ENCODE results near the gene DNMT3A.

DNMT3A gene

GRCh38 chr2:25304826-25305596 is 36.7 kb downstream of the DNMT3A start:
- no peak for DNase-seq (ENCODE audit: low spot score)

DNA sequence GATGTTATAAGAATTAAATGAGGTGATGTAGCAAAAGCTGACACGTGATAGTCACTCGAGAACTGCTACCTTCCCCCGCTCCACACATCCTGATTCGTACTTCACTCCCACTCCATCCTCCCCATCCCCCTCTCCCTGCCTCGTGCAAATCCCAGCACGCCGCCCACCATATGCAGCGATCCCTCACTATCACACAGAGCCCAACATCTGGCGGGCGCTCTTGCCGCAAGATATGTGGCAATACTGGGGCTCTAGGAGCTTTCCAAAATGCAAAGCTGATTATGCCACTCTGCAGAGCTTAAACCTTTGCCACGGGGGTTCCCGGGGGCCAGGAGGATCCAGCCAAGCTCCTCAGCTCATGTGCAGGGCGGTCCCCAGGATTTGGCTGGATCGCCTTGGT is 37.4 kb downstream of the DNMT3A start:
- no peak for DNase-seq (ENCODE audit: low spot score)

DNA sequence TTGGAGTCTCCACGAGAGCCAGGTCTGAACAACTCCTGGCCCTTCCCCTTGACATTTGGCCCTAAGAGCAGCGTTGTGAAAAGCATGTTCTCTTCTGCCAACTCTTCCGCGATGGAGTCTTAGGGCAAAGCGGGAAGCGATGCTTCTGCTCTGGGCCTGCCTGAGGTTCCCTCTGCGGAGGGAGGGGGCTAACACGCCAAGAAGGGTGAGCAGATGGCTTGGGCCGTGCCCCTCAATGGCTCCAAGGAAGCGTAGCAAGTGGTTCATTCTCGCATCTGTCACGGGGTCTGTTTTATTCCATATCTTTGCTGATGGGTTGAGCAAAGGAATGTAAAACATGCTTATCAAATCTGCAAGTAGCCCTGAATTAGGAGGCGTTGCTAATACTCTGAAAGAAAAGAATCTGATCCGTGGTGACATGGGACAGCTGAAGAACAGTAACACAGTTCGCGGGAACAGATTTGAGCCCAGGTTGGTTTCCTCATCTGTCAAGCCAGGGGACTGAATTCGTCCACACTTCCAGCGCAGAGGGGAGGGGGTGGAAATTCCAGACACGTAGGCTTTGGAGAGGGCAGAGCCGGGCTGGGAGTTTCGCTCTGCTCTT is 38.0 kb downstream of the DNMT3A start:
- DNase-seq (ENCODE audit: low spot score), result no peak

DNA sequence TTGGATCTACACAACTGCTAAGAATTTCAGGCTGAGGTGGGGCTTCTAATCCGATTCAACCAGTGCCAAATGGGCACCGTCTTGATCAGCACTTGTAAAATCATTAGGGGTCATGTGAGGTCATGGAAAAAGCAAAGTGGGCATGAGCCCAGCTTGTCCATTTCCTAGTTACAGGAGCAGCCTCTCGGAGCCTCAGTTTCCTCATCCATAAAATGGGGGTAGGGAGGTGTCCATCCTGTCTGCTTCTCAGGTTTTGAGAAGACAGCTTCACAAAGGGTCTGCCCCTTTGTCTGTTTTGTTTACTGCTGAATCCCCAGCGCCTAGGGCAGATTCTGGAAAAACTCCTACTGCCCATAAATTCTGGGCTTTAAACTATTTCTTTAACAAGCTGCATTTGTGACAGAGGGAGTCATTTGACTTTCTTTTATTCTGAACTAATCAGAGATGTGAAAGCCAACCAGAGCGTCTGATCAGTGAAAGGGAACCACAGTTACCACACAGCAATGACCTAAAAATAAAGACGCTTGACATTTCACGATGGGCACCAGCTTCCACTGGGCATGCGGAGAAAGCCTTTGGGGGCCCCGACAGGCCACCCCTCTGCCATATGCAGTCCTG is 38.9 kb downstream of the DNMT3A start:
- no peak for DNase-seq (ENCODE audit: low spot score)

DNA sequence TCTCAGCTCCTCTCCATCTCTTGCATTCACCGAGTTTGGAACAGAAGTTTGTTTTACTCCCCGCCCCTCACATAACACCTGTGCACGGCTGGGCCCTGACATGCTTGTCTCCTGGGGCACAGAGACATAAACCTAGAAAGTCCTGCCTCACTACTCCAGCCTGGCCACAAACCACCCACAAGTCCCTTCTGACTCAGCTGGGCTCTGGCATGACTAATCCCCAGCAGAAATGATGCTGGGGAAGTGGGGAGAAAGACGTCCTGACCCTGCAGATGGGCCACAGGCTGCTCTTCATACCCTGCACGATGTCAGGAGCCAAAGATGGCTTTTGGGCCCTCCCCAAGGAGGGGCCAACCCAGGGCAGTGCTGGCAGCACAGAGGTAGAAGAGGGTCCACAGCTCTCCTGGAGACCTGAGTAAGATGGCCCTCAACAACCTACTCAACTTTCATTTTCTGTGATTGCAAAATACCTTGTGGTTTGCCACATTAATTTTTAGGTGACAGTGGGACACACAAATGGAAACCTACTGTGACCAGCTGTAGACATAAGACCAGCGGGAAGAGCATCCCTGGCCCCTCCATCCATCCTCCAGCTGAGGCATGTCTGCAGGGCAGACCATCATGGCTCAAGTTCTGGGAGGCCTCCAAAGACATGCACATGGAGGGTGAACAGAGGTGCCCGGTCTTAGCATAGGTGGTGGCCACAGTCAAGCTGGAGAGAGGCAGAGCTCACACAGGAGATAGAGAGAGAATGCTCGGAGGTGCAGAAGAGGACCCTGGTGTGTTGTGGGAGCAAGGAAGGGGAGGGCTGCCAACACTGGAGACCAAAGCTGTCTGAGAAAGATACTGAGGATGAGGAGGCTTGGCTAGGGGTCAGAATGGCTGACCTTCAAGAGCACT is 40.0 kb downstream of the DNMT3A start:
- peak; percentile 84 for DNase-seq (ENCODE audit: low spot score)

DNA sequence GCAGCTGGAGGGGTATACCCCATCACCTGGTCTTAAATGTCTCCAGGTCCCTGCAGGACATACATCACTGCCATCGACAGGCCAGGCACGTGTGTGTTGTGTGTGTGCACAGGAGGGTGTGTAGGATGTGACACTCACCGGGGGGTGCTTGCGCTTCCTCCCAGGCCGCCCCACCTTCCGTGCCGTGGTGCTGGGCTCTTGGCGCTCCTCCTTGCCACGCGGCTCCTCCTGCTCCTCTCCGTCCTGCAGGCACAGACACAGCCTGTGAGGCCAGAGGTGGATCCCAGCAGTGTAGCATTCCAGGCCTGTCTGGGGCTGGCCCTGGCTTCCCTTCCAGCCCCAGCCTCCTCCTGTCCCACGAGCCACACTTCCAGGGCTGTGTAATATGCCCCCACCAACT is 41.7 kb downstream of the DNMT3A start:
- DNase-seq (ENCODE audit: low spot score), result no peak

DNA sequence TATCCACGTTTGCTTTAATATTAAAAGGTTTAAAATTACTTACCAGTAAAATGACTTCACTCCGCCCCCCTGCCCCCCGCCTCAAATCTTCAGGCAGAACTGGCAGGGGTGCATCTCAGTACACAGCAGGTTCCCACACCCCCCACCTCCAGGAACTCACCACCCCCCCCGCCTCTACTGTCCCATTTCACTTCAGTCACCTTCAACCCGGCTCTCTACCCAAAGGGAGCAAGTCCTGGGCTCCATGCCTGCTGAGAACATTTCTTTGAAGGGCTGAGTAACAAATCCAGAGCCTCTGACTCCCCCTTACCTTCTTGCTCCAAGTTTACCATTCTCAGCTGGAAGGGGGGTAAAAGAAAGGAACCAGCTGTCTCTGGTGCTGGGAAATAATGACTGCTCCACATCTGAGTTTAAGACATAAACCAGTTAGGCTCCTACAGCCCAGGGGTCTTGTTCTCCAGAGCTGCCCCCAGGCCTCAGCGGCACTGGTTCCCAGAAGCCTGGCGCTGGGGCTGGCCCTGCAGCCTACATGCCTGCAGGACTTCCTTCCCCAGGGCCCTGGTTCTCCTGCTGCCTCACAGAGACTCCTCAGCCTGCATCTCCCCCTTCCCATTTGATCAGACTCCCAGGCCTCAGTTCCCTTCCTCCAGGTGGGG is 42.8 kb downstream of the DNMT3A start:
- no peak for DNase-seq (ENCODE audit: low spot score)

DNA sequence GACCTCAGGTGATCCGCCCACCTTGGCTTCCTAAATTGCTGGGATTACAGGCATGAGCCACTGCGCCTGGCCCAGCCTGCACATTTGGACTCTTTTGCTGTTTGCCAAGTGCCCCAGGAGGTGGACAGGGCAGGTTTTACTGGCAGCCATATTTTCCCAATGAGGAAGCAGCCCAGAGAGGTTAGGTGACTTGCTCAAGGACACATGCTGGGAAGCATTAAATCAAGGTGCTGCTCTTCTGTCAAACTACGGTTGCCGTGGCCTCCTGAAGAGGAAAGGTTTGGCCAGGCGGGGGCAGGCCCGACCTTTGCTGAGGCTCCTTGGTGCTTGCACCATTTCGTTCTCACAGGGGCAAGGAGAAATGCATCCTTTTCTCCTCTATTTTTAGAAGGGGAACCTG is 44.0 kb downstream of the DNMT3A start:
- no peak for DNase-seq (ENCODE audit: low spot score)

- no peak for DNase-seq (ENCODE audit: low spot score)
Measured at GRCh38 chr2:25295621-25296020, 46.1 kb downstream of the DNMT3A start.

- no peak for DNase-seq (ENCODE audit: low spot score)
Measured at GRCh38 chr2:25294573-25295462, 46.9 kb downstream of the DNMT3A start.

DNA sequence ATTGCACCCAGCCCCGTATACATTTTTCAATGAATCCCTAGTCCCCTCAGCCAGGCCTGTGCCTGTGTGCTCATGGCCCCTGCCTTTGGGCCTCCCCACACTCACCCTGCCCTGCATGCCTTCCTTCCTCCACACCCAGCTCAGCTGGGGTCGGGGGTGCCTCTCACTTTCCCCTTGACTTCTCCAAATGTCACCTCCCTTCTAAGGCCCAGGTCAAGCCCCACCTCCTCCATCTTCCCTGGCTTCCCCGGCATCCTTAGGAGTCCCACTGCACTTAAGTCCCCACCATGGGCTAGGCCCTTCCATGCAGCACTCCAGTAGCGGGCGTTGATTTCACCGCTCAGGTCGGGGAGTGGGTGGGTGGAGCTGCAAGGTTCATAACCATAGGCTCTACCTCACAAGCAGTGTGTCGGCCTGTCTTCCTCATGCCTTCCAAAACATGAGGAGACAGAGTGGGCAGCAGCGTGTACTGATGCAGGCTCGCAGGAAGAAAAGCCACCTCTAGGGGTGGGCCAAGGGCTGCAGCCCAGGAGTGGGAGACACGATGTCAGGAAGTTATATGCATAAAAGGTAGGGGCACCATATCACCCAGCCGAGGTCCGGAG is 47.7 kb downstream of the DNMT3A start:
- no peak for DNase-seq (ENCODE audit: low spot score)

DNA sequence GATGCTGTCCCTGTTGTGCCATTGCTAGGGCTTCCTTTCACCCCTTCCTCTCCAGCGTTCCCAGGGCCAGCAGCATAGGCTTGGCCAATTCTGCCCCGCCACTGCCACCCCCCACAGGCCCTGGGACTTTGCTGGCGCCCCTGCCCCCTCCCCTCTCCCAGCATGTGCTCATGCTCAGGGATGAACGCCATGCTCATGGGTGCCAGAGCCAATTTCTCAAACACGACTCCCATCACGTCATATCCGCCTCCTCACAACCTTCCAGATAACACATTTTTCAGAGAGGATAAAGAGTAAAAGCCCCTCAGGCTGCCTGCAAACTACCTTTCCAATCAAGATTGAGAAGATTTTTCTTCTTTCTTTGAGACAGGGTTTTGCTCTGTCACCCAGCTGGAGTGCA is 48.6 kb downstream of the DNMT3A start:
- no peak for DNase-seq (ENCODE audit: low spot score)

DNA sequence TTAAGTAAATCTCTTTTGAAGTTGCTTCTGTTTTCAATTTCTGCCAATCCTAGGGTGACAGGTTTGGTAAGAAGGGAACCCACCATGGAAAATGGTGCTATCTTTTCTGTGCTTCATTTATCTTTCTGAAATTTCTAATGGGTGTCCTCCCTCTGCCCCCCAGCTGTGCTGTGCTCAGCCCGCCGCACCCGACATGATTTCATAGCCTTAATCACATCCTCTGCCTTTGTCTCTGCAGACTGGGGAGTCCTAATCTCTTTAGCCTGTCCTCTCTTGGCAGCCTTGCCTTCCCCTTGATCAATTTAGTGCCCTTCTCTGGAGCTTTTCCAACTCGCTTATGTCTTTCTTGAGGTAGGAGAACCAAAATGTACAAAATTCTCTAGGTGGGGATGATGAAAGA is 49.3 kb downstream of the DNMT3A start:
- DNase-seq (ENCODE audit: low spot score), result no peak

- no peak for DNase-seq (ENCODE audit: low spot score)
Measured at GRCh38 chr2:25290811-25291495, 50.8 kb downstream of the DNMT3A start.

- no peak for DNase-seq (ENCODE audit: low spot score)
Measured at GRCh38 chr2:25286723-25287483, 54.8 kb downstream of the DNMT3A start.

GRCh38 chr2:25286025-25286400 is 55.7 kb downstream of the DNMT3A start:
- DNase-seq (ENCODE audit: low spot score), result no peak

GRCh38 chr2:25285265-25286024 is 56.3 kb downstream of the DNMT3A start:
- DNase-seq (ENCODE audit: low spot score), result no peak

GRCh38 chr2:25284756-25285155 is 57.0 kb downstream of the DNMT3A start:
- no peak for DNase-seq (ENCODE audit: low spot score)

All from GM03348 (cell line).